Neural crest cell (in vitro differentiated cells): Measurements from ENCODE around the gene SLC6A6. TPM values are rescaled to one million over a fixed set of nuclear protein-coding genes. Genes with fewer than 3 reads are reported as not detected.

Experiments
- DNase-seq: peaks from one replicate; pipeline ENCODE4 v3.0.0; 2021; ENCODE audit warnings: low read depth, mixed read lengths, low spot score
- H3K27ac Mint-ChIP-seq: one replicate; pipeline ENCODE4 v1.8.0; 2021; ENCODE audit warnings: mild to moderate bottlenecking, mixed read lengths; ENCODE audit not compliant: unreplicated experiment
- H3K27me3 Mint-ChIP-seq: 2 replicates; pipeline ENCODE4 v1.8.0; 2021; ENCODE audit warnings: low read depth, mild to moderate bottlenecking, mixed read lengths
- H3K36me3 Mint-ChIP-seq: 2 replicates; pipeline ENCODE4 v1.8.0; 2021; ENCODE audit warnings: low read depth, mild to moderate bottlenecking, mixed read lengths
- H3K4me1 Mint-ChIP-seq: 2 replicates; pipeline ENCODE4 v1.8.0; 2021; ENCODE audit warnings: mixed read lengths
- H3K4me3 Mint-ChIP-seq: one replicate; pipeline ENCODE4 v1.8.0; 2021; ENCODE audit warnings: mild to moderate bottlenecking, mixed read lengths
- H3K9me3 Mint-ChIP-seq: 2 replicates; pipeline ENCODE4 v1.8.0; 2021; ENCODE audit warnings: mixed read lengths
- total RNA-seq: library from RNA; stranded (reverse); gene quantifications from 2 replicates; pipeline ENCODE4 v1.2.1, GENCODE V29; 2021
- TF ChIP-seq, protein P1 (sequence below): fragments of 200-600 bp; sonication (generic); conservative IDR thresholded peaks from 2 replicates; pipeline ENCODE4 v1.5.0; 2021; ENCODE audit warnings: antibody characterized with exemption, mild to moderate bottlenecking

The SLC6A6 gene
- total RNA-seq, 1 donor from 2014 or later: 33.8 TPM

DNA sequence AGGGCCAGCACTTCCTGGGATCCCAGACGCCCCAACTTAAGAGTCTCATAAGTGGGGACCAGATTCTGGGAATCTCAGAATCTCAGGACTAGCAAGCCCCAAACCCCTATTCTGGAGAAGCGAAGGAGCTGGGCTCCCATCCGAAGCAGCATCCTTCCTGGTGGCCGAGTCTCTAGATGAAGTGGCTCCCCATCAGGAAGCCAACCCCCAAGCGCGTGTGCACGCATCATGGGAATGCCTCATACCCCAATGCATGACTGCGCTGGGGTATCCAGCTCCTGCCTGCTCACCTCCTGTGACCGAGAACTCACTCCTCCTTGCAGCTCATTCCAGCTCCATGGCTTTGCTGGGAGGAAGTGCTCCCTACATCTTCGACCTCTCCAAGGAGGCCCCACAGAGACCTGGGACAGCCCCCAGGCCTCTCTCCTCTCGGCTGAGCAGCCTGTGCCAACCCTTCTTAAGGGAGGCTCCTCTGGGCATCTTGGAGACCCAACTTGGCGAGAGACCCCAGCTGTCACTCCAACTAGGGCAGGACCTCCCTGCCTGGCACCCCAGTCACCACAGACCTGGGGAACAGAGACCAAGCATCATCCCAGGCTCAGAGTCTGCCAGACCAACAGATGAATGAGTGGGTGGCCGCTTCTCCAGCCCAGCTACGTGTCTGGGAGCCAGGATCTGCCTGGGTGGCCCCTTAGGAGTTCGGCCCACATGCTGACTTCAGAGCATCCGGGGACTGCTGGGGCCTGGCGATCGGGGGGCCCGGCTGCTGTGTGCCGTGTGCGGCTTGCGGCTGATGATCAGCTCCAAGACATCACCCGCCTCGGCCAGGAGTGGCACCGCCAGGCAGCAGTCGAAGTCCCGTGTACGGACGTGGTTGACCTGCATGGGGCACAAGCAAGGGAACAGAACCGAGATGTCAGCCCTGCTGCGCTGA, 90.8 kb downstream of the SLC6A6 start:
- no peak overlapping the region for H3K27ac Mint-ChIP-seq

GRCh38 chr3:14494279-14494972, 92.0 kb downstream of the SLC6A6 start:
- no peaks in the 10 kb centered on the region for H3K4me1 Mint-ChIP-seq
- DNase-seq: no peak
- TF ChIP-seq, protein P1, sequence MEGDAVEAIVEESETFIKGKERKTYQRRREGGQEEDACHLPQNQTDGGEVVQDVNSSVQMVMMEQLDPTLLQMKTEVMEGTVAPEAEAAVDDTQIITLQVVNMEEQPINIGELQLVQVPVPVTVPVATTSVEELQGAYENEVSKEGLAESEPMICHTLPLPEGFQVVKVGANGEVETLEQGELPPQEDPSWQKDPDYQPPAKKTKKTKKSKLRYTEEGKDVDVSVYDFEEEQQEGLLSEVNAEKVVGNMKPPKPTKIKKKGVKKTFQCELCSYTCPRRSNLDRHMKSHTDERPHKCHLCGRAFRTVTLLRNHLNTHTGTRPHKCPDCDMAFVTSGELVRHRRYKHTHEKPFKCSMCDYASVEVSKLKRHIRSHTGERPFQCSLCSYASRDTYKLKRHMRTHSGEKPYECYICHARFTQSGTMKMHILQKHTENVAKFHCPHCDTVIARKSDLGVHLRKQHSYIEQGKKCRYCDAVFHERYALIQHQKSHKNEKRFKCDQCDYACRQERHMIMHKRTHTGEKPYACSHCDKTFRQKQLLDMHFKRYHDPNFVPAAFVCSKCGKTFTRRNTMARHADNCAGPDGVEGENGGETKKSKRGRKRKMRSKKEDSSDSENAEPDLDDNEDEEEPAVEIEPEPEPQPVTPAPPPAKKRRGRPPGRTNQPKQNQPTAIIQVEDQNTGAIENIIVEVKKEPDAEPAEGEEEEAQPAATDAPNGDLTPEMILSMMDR: no peak
- H3K27me3 Mint-ChIP-seq: no peaks in the 10 kb centered on the region
- H3K36me3 Mint-ChIP-seq: no peaks in the 10 kb centered on the region
- H3K4me3 Mint-ChIP-seq: no peak overlapping the region
- no peak overlapping the region for H3K27ac Mint-ChIP-seq
- no peaks in the 10 kb centered on the region for H3K9me3 Mint-ChIP-seq

More for the DNA sequence above, 90.8 kb downstream of the SLC6A6 start:
- Mint-ChIP-seq H3K4me1 (no peaks in the 10 kb centered on the region), H3K9me3 (no peaks in the 10 kb centered on the region), H3K4me3 (no peak overlapping the region), H3K36me3 (no peaks in the 10 kb centered on the region), H3K27me3 (no peaks in the 10 kb centered on the region)
- TF ChIP-seq, protein P1: no peak
- no peak for DNase-seq

GRCh38 chr3:14494973-14495300, 92.5 kb downstream of the SLC6A6 start:
- H3K27ac Mint-ChIP-seq: no peak overlapping the region
- H3K36me3 Mint-ChIP-seq: peaks cover under 1% of the 10 kb centered on the region
- TF ChIP-seq, protein P1: no peak
- no peak overlapping the region for H3K4me3 Mint-ChIP-seq
- H3K9me3 Mint-ChIP-seq: peaks cover 2% of the 10 kb centered on the region
- no peaks in the 10 kb centered on the region for H3K4me1 Mint-ChIP-seq
- DNase-seq: no peak
- H3K27me3 Mint-ChIP-seq: no peaks in the 10 kb centered on the region

- H3K4me1 Mint-ChIP-seq: no peaks in the 10 kb centered on the region
- H3K4me3 Mint-ChIP-seq: no peak overlapping the region
- peaks cover 4% of the 10 kb centered on the region for H3K36me3 Mint-ChIP-seq
- no peak for DNase-seq
- TF ChIP-seq, protein P1: no peak
- no peaks in the 10 kb centered on the region for H3K27me3 Mint-ChIP-seq
- peaks cover 8% of the 10 kb centered on the region for H3K9me3 Mint-ChIP-seq
- no peak overlapping the region for H3K27ac Mint-ChIP-seq
Observed at GRCh38 chr3:14496351-14496750, 93.9 kb downstream of the SLC6A6 start.

DNA sequence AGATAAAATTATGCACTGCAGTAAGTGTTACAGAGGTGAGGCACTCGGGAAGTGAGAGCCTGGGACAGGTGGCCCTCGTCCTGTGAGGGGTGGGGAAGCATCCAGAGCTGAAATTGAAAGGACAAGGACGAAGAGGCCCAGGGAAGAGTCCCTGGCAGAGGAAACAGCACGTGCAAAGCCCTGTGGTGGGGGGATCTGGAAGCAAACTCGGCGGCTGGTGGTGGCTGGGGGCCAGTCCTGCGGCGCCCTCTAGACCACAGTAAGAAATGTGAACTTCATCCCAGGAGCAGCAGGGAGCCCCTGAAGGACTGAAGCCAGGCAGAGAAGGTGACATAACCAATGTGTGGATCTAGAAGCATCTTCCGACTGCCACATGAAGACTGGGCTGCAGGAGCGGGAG, 94.9 kb downstream of the SLC6A6 start:
- Mint-ChIP-seq H3K36me3 (peaks cover 4% of the 10 kb centered on the region), H3K4me3 (no peak overlapping the region), H3K4me1 (no peaks in the 10 kb centered on the region), H3K9me3 (peaks cover 8% of the 10 kb centered on the region), H3K27ac (no peak overlapping the region), H3K27me3 (no peaks in the 10 kb centered on the region)
- no peak for DNase-seq
- TF ChIP-seq, protein P1: no peak
